Measurements from ENCODE around the gene DSTN.

- TF ChIP-seq CTCF (conservative IDR thresholded peaks at IDR 0.05; ENCODE audit: low read length) = no peak
- no peak for TF ChIP-seq EZH2phosphoT487 (IDR thresholded peaks at IDR 0.05; ENCODE audit: borderline replicate concordance, low read depth, low read length)
Observed at GRCh38 chr20:17587824-17588223, 17.9 kb downstream of the DSTN start.

Measured in OCI-LY7 (cell line).